Measurements from ENCODE around the gene NTM.
A peak's percentile ranks its signal among the peaks of the same experiment; 100 is the strongest.
"Not testable (repeated sequence)": the region's sequence is repeated elsewhere in the genome, so short reads cannot be mapped to it uniquely, and the experiment has no call there.

NTM gene

DNA sequence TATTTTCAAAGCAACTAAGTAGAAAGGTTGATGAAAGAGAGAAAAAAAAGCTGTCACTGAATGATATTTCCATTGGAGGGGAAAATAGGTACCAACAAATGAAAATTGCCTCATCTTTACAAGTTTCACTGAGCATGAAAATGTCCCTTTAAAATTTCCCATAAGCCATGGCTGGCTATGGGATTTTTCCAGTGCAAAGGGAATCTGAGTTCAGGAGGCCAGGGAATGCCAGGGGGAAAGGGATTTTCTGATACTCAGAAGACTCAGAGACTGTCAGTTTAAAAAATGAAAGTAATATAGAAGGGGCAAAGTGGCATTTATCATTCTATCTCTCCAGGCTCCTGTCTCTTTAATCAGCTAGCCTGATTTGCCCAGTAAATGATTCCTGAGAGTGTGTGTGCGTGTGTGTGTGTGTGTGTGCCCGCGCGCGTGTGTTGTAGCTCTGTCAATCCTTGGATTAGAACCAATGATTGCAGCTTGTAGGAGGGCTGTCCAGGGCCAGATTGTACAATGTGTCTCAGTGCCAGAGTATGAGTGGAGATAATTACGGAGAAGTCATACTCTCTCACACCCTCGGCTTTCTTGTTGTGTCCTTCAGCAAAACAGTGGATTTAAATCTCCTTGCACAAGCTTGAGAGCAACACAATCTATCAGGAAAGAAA is at the start of gene NTM:
Gene NTM, plus strand, starts transcription at position 526 of the 662 bp plus-strand sequence.
- H3K9ac ChIP-seq (ENCODE audit: low read depth, low read length): no peak within 1 kb of the TSS
- peaks cover 23% of the 10 kb centered on the region; the same call in 1 of the 2 replicates for H3K27me3 ChIP-seq (ENCODE audit: insufficient read depth, low read length)
- H3K27ac ChIP-seq (ENCODE audit: low read length): no peak within 1 kb of the TSS
- H3K4me1 ChIP-seq (ENCODE audit: insufficient read depth, low read length): peaks cover 37% of the 10 kb centered on the region
- H3K9me3 ChIP-seq (ENCODE audit: insufficient read depth, low read depth, low read length): no peaks in the 10 kb centered on the region
- peak within 1 kb of the TSS; percentile 12; the same call in 1 of the 2 replicates for H3K4me3 ChIP-seq (ENCODE audit: low read length)
- no peaks in the 10 kb centered on the region for H3K36me3 ChIP-seq (ENCODE audit: insufficient read depth, low read depth, low read length)

DNA sequence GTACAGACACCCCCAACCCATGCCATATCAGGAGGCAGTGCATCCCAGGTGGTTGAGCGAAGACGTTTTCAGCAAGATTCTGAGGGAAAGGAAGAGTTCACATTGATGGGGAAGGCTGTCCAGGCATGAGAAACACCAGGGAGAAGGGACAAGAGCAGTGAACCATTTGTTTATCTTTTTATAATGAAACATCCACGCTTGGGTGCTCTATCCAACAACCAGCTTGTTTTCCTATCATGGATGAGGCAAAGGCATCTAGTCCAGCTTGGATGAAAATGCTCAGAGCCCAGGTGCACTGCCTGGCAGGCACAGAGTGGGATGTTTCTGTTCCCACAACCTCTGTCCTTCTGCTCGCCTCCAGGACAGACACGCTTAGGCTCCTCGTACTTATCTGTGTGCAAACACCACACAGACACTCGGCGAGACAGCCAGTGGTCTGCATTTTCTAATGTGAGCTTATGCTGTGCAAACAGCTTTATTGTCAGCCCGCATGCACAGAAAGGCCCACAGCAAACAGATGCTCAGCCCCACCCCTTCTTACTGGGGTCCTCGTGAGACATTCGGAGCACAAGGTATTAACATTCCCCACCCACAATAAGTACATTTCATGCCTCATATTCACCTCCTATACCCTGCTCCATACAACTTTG is 45.4 kb upstream of the NTM start:
- H3K27me3 ChIP-seq (ENCODE audit: insufficient read depth, low read length): no peaks in the 10 kb centered on the region
- no peak overlapping the region for H3K4me3 ChIP-seq (ENCODE audit: low read length)
- H3K27ac ChIP-seq (ENCODE audit: low read length): no peak overlapping the region
- H3K4me1 ChIP-seq (ENCODE audit: insufficient read depth, low read length): peaks cover 9% of the 10 kb centered on the region; the same call in 1 of the 2 replicates
- no peak overlapping the region for H3K9ac ChIP-seq (ENCODE audit: low read depth, low read length)
- H3K36me3 ChIP-seq (ENCODE audit: insufficient read depth, low read depth, low read length): no peaks in the 10 kb centered on the region
- no peaks in the 10 kb centered on the region for H3K9me3 ChIP-seq (ENCODE audit: insufficient read depth, low read depth, low read length)

DNA sequence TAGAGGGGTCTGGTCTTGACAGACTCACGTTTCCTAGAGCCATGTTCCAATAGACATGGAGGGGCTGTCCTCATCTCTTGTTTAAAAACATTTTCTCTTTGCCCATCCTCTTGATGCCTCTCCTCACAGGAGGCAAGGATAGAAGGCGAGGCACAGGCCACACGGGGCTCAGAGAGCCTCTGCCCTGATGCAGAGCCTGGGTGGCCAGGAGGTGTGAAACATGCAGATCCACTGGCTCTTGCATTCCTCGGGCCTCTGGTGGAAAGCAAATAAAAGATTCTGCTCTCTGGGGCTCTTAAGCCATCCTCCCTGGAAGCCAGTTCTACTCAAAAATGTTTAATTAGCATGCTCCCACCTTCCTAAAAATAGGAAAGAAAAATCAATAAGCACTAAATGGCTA is 43.6 kb upstream of the NTM start:
- Histone ChIP-seq H3K9ac (ENCODE audit: low read depth, low read length) (no peak overlapping the region), H3K9me3 (ENCODE audit: insufficient read depth, low read depth, low read length) (no peaks in the 10 kb centered on the region), H3K36me3 (ENCODE audit: insufficient read depth, low read depth, low read length) (no peaks in the 10 kb centered on the region), H3K4me1 (ENCODE audit: insufficient read depth, low read length) (peaks cover 9% of the 10 kb centered on the region; the same call in 1 of the 2 replicates), H3K27ac (ENCODE audit: low read length) (no peak overlapping the region), H3K4me3 (ENCODE audit: low read length) (no peak overlapping the region), H3K27me3 (ENCODE audit: insufficient read depth, low read length) (no peaks in the 10 kb centered on the region)

DNA sequence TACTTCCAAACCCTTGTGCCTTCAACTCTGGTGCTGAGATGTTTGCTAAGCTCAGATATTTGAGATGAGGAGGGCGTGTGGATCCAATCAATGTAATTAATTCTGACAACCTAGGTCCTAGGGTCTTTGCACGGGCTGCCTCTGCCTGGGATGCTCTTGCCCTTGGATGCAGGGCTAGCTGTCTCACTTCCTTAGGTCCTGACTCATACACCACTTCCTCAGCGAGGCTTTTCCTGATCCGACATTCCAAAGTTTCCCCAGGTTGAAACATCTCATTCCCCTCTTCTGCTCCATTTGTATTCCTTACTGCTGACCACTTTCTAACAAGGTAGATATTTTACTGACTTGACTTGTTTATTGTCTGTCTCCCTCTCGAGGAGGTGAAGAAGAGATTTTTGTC is 43.0 kb upstream of the NTM start:
- no peak overlapping the region for H3K4me3 ChIP-seq (ENCODE audit: low read length)
- H3K27me3 ChIP-seq (ENCODE audit: insufficient read depth, low read length): no peaks in the 10 kb centered on the region
- H3K4me1 ChIP-seq (ENCODE audit: insufficient read depth, low read length): peaks cover 9% of the 10 kb centered on the region; the same call in 1 of the 2 replicates
- H3K27ac ChIP-seq (ENCODE audit: low read length): no peak overlapping the region
- no peaks in the 10 kb centered on the region for H3K9me3 ChIP-seq (ENCODE audit: insufficient read depth, low read depth, low read length)
- no peaks in the 10 kb centered on the region for H3K36me3 ChIP-seq (ENCODE audit: insufficient read depth, low read depth, low read length)
- no peak overlapping the region for H3K9ac ChIP-seq (ENCODE audit: low read depth, low read length)

DNA sequence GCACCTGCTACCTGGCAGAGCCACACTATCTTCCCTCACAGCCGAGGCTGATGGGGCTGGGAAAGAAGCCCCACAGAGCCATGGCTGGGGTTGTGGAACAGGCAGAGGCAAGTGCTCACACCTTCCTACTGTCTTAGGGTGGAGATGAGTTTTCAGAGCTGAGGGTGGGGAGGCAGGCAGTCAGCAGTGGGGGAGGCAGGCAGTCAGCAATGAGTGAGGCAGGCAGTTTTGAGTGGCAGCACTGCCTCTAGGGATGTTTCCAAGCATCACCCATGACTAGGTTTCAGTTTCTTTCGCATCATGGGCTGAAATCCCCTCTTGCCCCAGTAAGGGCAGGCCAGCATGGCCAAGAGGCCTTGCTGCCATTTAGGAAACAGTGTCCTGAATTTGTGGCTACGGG is 41.6 kb upstream of the NTM start:
- H3K27me3 ChIP-seq (ENCODE audit: insufficient read depth, low read length): no peaks in the 10 kb centered on the region
- peaks cover 5% of the 10 kb centered on the region; the same call in 1 of the 2 replicates for H3K4me1 ChIP-seq (ENCODE audit: insufficient read depth, low read length)
- H3K9ac ChIP-seq (ENCODE audit: low read depth, low read length): no peak overlapping the region
- H3K27ac ChIP-seq (ENCODE audit: low read length): no peak overlapping the region
- H3K9me3 ChIP-seq (ENCODE audit: insufficient read depth, low read depth, low read length): no peaks in the 10 kb centered on the region
- no peaks in the 10 kb centered on the region for H3K36me3 ChIP-seq (ENCODE audit: insufficient read depth, low read depth, low read length)
- H3K4me3 ChIP-seq (ENCODE audit: low read length): no peak overlapping the region

DNA sequence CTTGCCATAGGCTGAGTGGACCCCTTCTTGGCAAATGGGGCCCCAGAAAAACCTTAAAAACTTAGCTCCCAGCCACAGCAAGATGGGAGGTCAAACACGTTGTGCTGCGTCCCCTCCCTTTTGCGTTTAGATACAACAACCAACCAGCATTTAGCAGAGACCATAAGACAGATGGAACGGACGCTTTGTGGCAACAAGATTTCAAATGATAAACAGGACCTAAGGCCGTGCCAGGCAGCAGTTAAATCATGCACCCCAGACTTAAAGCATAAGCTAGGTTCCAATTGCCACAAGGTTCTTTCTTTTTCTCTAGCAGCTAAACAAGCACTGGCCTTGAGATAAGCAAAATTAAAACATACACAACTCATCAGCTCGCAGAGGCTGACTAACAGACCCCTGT is 39.4 kb upstream of the NTM start:
- H3K4me3 ChIP-seq (ENCODE audit: low read length): no peak overlapping the region
- no peak overlapping the region for H3K9ac ChIP-seq (ENCODE audit: low read depth, low read length)
- no peak overlapping the region for H3K27ac ChIP-seq (ENCODE audit: low read length)
- no peaks in the 10 kb centered on the region for H3K27me3 ChIP-seq (ENCODE audit: insufficient read depth, low read length)
- 0 out of 2 replicates have a peak, but pooled peaks cover 4% of the 10 kb centered on the region for H3K4me1 ChIP-seq (ENCODE audit: insufficient read depth, low read length)
- no peaks in the 10 kb centered on the region for H3K9me3 ChIP-seq (ENCODE audit: insufficient read depth, low read depth, low read length)
- H3K36me3 ChIP-seq (ENCODE audit: insufficient read depth, low read depth, low read length): no peaks in the 10 kb centered on the region

DNA sequence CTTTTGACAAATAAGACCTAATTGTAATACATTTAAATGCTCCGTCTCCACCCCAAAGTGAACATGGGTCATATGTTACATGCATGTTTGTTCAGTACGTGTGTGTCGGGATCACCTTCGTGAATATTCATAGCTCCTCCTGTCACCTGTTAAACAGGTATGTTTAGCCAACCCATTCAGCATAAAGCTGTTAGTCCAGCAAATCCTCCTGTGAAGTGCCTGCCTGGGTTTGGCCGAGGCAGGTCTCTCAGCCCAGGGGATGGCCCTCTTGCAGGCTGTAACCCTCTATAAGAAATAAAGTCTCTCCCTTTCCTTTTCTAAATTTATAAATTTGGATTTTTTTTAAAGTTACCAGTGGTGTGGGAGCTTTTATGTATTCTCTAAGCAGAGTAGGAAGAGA is 38.9 kb upstream of the NTM start:
- Histone ChIP-seq H3K27me3 (ENCODE audit: insufficient read depth, low read length) (no peaks in the 10 kb centered on the region), H3K4me1 (ENCODE audit: insufficient read depth, low read length) (0 out of 2 replicates have a peak, but pooled peaks cover 4% of the 10 kb centered on the region), H3K27ac (ENCODE audit: low read length) (no peak overlapping the region), H3K9me3 (ENCODE audit: insufficient read depth, low read depth, low read length) (no peaks in the 10 kb centered on the region), H3K4me3 (ENCODE audit: low read length) (no peak overlapping the region), H3K36me3 (ENCODE audit: insufficient read depth, low read depth, low read length) (no peaks in the 10 kb centered on the region), H3K9ac (ENCODE audit: low read depth, low read length) (no peak overlapping the region)

DNA sequence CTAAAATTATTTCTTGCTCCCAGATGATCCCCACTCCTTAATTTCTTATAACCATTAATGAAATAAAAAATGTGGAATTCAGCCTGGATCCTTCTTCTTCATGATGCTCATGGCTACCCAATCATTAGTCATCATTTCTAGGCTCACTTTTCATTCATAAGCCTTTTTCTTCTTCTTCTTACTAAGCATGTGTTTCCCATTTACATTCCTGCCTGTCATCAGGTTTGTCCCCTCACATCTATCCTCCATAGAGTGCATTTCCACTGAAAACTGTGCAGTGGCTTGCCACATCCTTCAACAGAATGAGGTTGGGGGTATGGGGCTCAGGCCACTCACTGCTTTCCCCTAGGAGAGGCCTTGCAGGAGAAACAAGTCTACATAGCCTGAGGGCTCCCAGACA is 35.8 kb upstream of the NTM start:
- Histone ChIP-seq H3K9ac (ENCODE audit: low read depth, low read length) (no peak overlapping the region), H3K9me3 (ENCODE audit: insufficient read depth, low read depth, low read length) (no peaks in the 10 kb centered on the region), H3K36me3 (ENCODE audit: insufficient read depth, low read depth, low read length) (no peaks in the 10 kb centered on the region), H3K27ac (ENCODE audit: low read length) (no peak overlapping the region), H3K27me3 (ENCODE audit: insufficient read depth, low read length) (no peaks in the 10 kb centered on the region), H3K4me3 (ENCODE audit: low read length) (no peak overlapping the region), H3K4me1 (ENCODE audit: insufficient read depth, low read length) (no peaks in the 10 kb centered on the region)

DNA sequence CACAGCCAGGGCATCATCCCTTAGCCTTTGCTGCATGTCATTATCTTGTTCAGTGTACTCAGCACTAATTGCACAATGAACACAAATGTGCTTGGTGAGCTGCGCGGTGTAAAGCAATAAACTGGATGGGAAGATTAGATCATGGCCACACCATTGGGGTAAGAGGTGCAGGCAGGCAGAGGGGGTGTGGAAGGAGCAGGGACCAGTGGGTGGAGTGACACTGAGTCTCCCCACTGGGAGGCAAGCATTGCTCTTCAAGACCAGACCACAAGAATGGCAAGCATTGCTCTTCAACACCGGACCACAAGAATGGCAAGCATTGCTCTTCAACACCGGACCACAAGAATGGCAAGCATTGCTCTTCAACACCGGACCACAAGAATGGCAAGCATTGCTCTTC is 28.5 kb upstream of the NTM start:
- not testable (repeated sequence) for H3K4me3 ChIP-seq (ENCODE audit: low read length); H3K36me3 ChIP-seq (ENCODE audit: insufficient read depth, low read depth, low read length); H3K27ac ChIP-seq (ENCODE audit: low read length); H3K9ac ChIP-seq (ENCODE audit: low read depth, low read length); H3K4me1 ChIP-seq (ENCODE audit: insufficient read depth, low read length); H3K27me3 ChIP-seq (ENCODE audit: insufficient read depth, low read length); H3K9me3 ChIP-seq (ENCODE audit: insufficient read depth, low read depth, low read length)

DNA sequence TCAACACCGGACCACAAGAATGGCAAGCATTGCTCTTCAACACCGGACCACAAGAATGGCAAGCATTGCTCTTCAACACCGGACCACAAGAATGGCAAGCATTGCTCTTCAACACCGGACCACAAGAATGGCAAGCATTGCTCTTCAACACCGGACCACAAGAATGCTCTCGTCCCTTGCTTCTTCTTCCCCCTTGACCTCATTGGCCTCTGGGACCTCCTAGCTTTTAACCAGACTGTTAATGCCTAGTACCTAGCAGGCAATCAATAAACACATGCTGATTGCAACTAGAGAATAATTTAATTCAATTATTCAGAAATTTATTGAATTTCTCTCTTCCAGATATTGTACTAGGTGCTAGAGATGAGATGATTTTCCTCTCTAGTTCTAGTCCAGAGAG is 28.0 kb upstream of the NTM start:
- H3K27me3 ChIP-seq (ENCODE audit: insufficient read depth, low read length); H3K4me3 ChIP-seq (ENCODE audit: low read length); H3K9me3 ChIP-seq (ENCODE audit: insufficient read depth, low read depth, low read length); H3K4me1 ChIP-seq (ENCODE audit: insufficient read depth, low read length); H3K27ac ChIP-seq (ENCODE audit: low read length); H3K36me3 ChIP-seq (ENCODE audit: insufficient read depth, low read depth, low read length); H3K9ac ChIP-seq (ENCODE audit: low read depth, low read length): not testable (repeated sequence)

DNA sequence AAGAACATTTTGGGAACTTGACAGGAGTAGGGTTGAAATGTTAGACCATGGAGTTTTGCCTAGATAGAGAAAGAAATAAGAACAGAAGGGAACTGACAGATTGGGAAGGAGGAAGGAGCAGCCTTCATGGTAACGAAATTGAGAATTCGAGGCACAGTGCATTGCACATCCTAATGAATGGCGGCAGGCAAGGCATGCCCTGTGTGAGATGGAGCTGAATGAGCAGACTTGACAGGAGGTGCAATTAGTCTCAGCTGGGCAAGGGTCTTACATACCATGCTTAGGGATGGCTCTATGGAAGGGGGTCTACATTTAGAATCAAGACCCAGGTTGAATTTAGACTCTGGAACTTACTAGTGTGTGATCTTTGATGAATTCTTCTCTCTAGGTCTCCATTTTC is 25.0 kb upstream of the NTM start:
- Histone ChIP-seq H3K9me3 (ENCODE audit: insufficient read depth, low read depth, low read length) (no peaks in the 10 kb centered on the region), H3K27ac (ENCODE audit: low read length) (no peak overlapping the region), H3K27me3 (ENCODE audit: insufficient read depth, low read length) (no peaks in the 10 kb centered on the region), H3K36me3 (ENCODE audit: insufficient read depth, low read depth, low read length) (no peaks in the 10 kb centered on the region), H3K4me3 (ENCODE audit: low read length) (no peak overlapping the region), H3K9ac (ENCODE audit: low read depth, low read length) (no peak overlapping the region), H3K4me1 (ENCODE audit: insufficient read depth, low read length) (no peaks in the 10 kb centered on the region)

DNA sequence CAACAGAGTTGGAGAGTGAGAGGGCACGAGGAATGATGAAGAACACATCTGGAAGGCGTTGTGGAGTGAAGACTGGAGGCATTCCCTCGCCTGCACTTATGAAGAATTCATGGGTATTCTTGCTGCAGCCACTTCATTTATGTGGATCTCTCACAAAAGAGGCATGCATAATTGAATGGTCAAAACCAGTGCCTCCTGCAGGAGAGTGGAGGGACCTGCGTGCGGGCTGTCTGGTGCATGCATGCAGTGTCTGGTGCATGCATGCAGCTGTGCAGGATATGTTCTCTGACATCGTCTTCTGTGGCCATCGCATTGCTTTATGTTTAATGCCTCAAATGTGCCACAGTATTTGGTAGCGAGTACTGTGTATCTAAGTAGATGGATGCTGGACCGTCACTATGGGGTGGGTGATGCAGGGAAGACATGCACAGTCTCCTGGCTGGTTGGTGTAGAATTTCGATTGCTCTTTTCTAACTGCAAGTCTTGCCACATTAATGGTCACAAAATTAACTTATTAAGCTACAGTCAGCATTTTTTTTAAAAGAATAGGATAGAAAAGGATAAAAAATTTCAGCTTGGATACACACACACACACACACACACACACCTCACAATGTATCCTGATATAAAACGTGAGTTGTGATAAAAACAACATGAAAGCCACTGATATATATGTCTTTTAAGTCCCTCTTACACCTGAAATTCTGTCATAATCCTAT is 20.9 kb upstream of the NTM start:
- peaks cover 13% of the 10 kb centered on the region; the same call in 1 of the 2 replicates for H3K4me1 ChIP-seq (ENCODE audit: insufficient read depth, low read length)
- H3K9me3 ChIP-seq (ENCODE audit: insufficient read depth, low read depth, low read length): no peaks in the 10 kb centered on the region
- H3K9ac ChIP-seq (ENCODE audit: low read depth, low read length): no peak overlapping the region
- H3K27ac ChIP-seq (ENCODE audit: low read length): no peak overlapping the region
- H3K4me3 ChIP-seq (ENCODE audit: low read length): no peak overlapping the region
- H3K27me3 ChIP-seq (ENCODE audit: insufficient read depth, low read length): no peaks in the 10 kb centered on the region
- no peaks in the 10 kb centered on the region for H3K36me3 ChIP-seq (ENCODE audit: insufficient read depth, low read depth, low read length)

Data from iPS-20b (cell line).